ENCODE results near the gene MAP3K21. TPM values are rescaled to one million over a fixed set of nuclear protein-coding genes. Genes with fewer than 3 reads are reported as not detected.
A peak's percentile ranks its signal among the peaks of the same experiment; 100 is the strongest.

MAP3K21 gene
- total and polyA plus RNA-seq, 5 donors from 2014 or later, result 0.13 to 0.30 (median 0.22) TPM; not detected in 1

DNA sequence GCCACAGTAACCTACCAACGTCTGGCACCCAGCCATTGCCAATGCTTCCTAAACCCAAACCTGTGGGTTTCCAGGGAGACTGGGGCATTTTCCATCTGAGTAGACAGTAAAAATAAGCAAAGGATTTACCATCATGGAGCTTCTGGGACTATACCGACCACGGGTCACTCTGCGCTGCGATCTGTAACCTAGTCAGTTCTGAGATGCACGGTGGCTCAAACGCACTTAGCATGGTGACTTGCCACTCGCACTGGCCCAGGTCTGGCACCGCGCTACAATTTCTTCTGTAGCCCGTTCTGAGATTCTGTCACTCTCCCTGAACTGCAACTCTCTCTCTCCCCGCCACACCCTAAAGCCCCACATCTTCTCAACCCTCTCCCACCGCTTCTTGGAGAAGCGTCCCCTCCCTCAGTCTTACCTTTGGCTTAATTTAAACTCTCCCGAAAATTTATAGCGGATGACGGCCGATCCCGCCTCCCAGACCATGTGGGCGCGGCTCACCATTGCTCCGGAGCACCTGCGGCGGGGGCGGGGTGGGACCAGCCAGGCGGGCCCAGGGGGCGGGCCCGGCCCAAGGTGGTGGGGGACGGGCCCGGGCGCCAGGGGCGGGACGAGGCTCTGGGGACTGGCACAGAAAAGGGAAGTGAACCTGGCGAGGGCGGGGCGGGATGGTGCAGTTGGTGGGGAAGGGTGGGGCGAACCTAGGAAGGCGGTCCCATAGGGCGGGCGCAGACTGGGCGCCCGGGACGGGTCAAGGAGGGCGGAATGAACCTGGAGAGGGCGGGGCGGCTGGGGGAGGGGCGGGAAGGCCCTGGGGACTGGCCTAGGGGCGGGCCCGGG is 493 bp upstream of the MAP3K21 start:
- Histone ChIP-seq H3K4me3 (ENCODE audit: low read depth, low read length) (no peak overlapping the region), H3K27ac (ENCODE audit: insufficient read depth, low read length, poor library complexity, severe bottlenecking) (peak overlapping the region; percentile 3)
- peaks cover 28% of the 10 kb centered on the region for H3K27me3 Mint-ChIP-seq

GRCh38 chr1:233328142-233328921 is 808 bp downstream of the MAP3K21 start:
- Mint-ChIP-seq H3K36me3 (no peaks in the 10 kb centered on the region), H3K4me1 (peaks cover 0 to 16% (median 6%) of the 10 kb centered on the region in 4 donors), H3K27me3 (peaks cover 24% of the 10 kb centered on the region), H3K27ac (no peak overlapping the region), H3K9me3 (no peaks in the 10 kb centered on the region), H3K4me3 (peak overlapping the region in 3 of 4 donors; percentile 69 to 84 (median 79))
- Histone ChIP-seq H3K4me1 (ENCODE audit: control insufficient read depth, insufficient read depth, low read length, poor library complexity, severe bottlenecking) (peaks cover 15% of the 10 kb centered on the region), H3K27me3 (ENCODE audit: control insufficient read depth, insufficient read depth, low read length) (peaks cover 9% of the 10 kb centered on the region), H3K4me3 (ENCODE audit: low read depth, low read length) (peak overlapping the region; percentile 47), H3K27ac (ENCODE audit: insufficient read depth, low read length, poor library complexity, severe bottlenecking) (no peak overlapping the region), H3K36me3 (ENCODE audit: control insufficient read depth, insufficient read depth, low read length) (no peaks in the 10 kb centered on the region), H3K9me3 (ENCODE audit: control insufficient read depth in 2 of 2, low read length in 2 of 2) (no peaks in the 10 kb centered on the region)
- DNase-seq (peak; percentile 13 to 39 (median 32)), ATAC-seq (ENCODE audit: low read depth in 2 of 2) (peak; percentile 9 to 11)

More for the DNA sequence above, 493 bp upstream of the MAP3K21 start:
- H3K36me3 ChIP-seq (ENCODE audit: control insufficient read depth, insufficient read depth, low read length), result no peaks in the 10 kb centered on the region
- H3K27me3 ChIP-seq (ENCODE audit: control insufficient read depth, insufficient read depth, low read length), result peaks cover 7% of the 10 kb centered on the region
- ATAC-seq (ENCODE audit: low read depth in 2 of 2) (peak; percentile 88), DNase-seq (peak; percentile 70 to 89 (median 80))
- no peaks in the 10 kb centered on the region for H3K9me3 Mint-ChIP-seq
- H3K4me1 Mint-ChIP-seq, result peaks cover 0 to 16% (median 6%) of the 10 kb centered on the region in 4 donors
- H3K4me1 ChIP-seq (ENCODE audit: control insufficient read depth, insufficient read depth, low read length, poor library complexity, severe bottlenecking), result peaks cover 15% of the 10 kb centered on the region
- H3K9me3 ChIP-seq (ENCODE audit: control insufficient read depth in 2 of 2, low read length in 2 of 2), result no peaks in the 10 kb centered on the region
- peak overlapping the region; percentile 71 to 95 (median 89) for H3K4me3 Mint-ChIP-seq
- peak overlapping the region in 2 of 3 donors; percentile 50 to 86 for H3K27ac Mint-ChIP-seq
- H3K36me3 Mint-ChIP-seq, result no peaks in the 10 kb centered on the region

DNA sequence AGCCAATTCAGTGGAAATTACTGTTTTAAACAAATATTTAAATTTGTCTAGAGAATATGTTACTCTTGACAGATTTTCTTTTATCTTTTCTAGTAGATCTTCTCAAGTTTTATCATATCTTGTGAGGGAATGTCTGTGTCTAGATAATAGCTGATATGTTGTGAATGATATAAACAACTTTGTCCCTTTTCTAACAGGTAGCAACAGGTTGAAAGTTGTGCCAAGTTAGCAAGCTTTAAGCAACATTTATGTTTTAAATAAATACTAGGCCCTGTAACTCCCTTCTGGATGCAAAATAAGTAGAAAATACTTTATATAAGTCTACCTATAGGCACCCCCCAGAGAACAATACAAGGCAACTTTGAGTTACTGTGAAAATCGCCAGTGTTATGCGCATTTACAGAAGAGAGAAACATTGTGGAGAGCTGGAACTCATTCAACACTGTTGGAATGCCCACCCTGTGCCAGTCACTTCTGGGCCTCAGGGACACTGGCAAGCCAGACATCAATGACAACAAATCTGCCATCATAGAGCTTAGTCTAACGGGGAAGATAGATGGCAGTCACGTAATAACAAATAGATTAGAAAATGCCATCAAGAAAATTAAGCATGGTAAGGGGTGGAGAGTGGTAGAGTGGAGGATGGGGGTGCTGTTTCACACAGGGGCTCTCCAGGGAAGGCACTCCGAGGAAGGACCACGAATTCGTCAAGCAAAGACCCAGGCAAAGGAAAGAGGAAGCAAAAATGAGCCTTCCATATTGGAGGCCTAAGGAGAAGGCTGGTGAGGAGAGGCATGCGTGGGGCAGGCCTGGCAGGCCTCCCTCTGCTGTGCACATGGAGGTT is 4.4 kb downstream of the MAP3K21 start:
- no peaks in the 10 kb centered on the region for H3K9me3 ChIP-seq (ENCODE audit: control insufficient read depth in 2 of 2, low read length in 2 of 2)
- H3K27me3 Mint-ChIP-seq, result peaks cover 20% of the 10 kb centered on the region
- ATAC-seq (ENCODE audit: low read depth in 2 of 2), result no peak

GRCh38 chr1:233333086-233333485 is 5.6 kb downstream of the MAP3K21 start:
- peaks cover 9% of the 10 kb centered on the region for H3K4me1 ChIP-seq (ENCODE audit: control insufficient read depth, insufficient read depth, low read length, poor library complexity, severe bottlenecking)
- H3K36me3 Mint-ChIP-seq, result no peaks in the 10 kb centered on the region

More for the DNA sequence above, 4.4 kb downstream of the MAP3K21 start:
- H3K4me3 Mint-ChIP-seq, result no peak overlapping the region
- no peaks in the 10 kb centered on the region for H3K36me3 Mint-ChIP-seq
- H3K4me1 ChIP-seq (ENCODE audit: control insufficient read depth, insufficient read depth, low read length, poor library complexity, severe bottlenecking), result peaks cover 13% of the 10 kb centered on the region
- no peak overlapping the region for H3K4me3 ChIP-seq (ENCODE audit: low read depth, low read length)
- H3K9me3 Mint-ChIP-seq, result no peaks in the 10 kb centered on the region
- peaks cover 0 to 12% (median 1%) of the 10 kb centered on the region in 4 donors for H3K4me1 Mint-ChIP-seq
- DNase-seq, result no peak
- peaks cover 17% of the 10 kb centered on the region for H3K27me3 ChIP-seq (ENCODE audit: control insufficient read depth, insufficient read depth, low read length)
- H3K27ac Mint-ChIP-seq, result no peak overlapping the region
- H3K36me3 ChIP-seq (ENCODE audit: control insufficient read depth, insufficient read depth, low read length), result no peaks in the 10 kb centered on the region
- no peak overlapping the region for H3K27ac ChIP-seq (ENCODE audit: insufficient read depth, low read length, poor library complexity, severe bottlenecking)

GRCh38 chr1:233334092-233334491 is 6.6 kb downstream of the MAP3K21 start:
- H3K36me3 Mint-ChIP-seq, result no peaks in the 10 kb centered on the region
- Histone ChIP-seq H3K4me3 (ENCODE audit: low read depth, low read length) (no peak overlapping the region), H3K27ac (ENCODE audit: insufficient read depth, low read length, poor library complexity, severe bottlenecking) (no peak overlapping the region), H3K36me3 (ENCODE audit: control insufficient read depth, insufficient read depth, low read length) (no peaks in the 10 kb centered on the region), H3K9me3 (ENCODE audit: control insufficient read depth in 2 of 2, low read length in 2 of 2) (no peaks in the 10 kb centered on the region), H3K27me3 (ENCODE audit: control insufficient read depth, insufficient read depth, low read length) (peaks cover 30% of the 10 kb centered on the region), H3K4me1 (ENCODE audit: control insufficient read depth, insufficient read depth, low read length, poor library complexity, severe bottlenecking) (peaks cover 2% of the 10 kb centered on the region)
- peaks cover 35% of the 10 kb centered on the region for H3K27me3 Mint-ChIP-seq
- H3K27ac Mint-ChIP-seq, result no peak overlapping the region
- ATAC-seq (ENCODE audit: low read depth in 2 of 2), result no peak
- DNase-seq, result no peak
- H3K4me3 Mint-ChIP-seq, result no peak overlapping the region
- H3K9me3 Mint-ChIP-seq, result no peaks in the 10 kb centered on the region
- H3K4me1 Mint-ChIP-seq, result peaks cover 0 to 5% (median 0%) of the 10 kb centered on the region in 4 donors

More at GRCh38 chr1:233333086-233333485, 5.6 kb downstream of the MAP3K21 start:
- peaks cover 29% of the 10 kb centered on the region for H3K27me3 Mint-ChIP-seq
- no peak for DNase-seq
- H3K27ac Mint-ChIP-seq, result no peak overlapping the region
- H3K4me3 Mint-ChIP-seq, result no peak overlapping the region
- no peaks in the 10 kb centered on the region for H3K9me3 Mint-ChIP-seq
- Histone ChIP-seq H3K27ac (ENCODE audit: insufficient read depth, low read length, poor library complexity, severe bottlenecking) (no peak overlapping the region), H3K36me3 (ENCODE audit: control insufficient read depth, insufficient read depth, low read length) (no peaks in the 10 kb centered on the region), H3K27me3 (ENCODE audit: control insufficient read depth, insufficient read depth, low read length) (peaks cover 23% of the 10 kb centered on the region), H3K9me3 (ENCODE audit: control insufficient read depth in 2 of 2, low read length in 2 of 2) (no peaks in the 10 kb centered on the region), H3K4me3 (ENCODE audit: low read depth, low read length) (no peak overlapping the region)
- ATAC-seq (ENCODE audit: low read depth in 2 of 2), result no peak
- peaks cover 0 to 11% (median 0%) of the 10 kb centered on the region in 4 donors for H3K4me1 Mint-ChIP-seq

DNA sequence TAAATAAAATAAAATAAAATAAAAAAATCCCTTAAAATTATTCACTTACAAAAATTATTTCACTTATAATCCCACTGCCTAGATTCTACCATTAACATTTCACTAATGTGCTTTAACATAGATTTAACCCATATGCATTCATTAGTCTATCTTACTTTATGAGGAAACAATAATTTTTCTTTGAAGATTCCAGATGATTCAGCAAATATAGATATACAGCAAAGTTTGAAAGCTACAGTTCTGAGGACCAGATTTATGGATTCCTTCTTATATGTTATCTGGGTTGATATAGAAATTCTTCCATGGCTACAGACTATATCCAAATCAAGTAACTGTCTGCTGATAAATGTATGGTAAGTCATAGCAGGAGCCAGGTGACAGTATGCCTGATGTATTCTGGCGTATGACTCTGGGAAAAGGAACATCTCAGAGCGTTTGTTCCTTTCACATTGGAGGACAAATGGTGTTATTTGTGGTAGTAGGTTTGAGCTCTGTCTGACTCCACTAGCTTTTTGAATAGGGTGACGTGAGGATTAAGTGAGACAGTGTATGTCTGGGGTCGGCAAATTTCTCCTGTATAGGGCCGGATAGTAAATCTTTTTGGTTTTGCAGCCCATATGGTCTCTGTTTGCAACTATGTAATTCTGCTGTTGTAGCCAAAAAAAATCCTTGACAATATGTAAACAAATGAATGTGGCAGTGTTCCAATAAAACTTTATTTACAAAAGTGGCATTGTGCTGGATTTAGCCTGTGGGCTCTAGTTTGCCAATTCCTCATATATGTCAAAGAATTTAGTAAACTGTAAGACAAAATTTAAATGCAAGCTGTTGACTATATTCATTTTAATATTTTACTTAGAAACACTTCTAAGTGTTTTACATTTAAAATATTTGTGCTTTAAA is 9.3 kb downstream of the MAP3K21 start:
- Mint-ChIP-seq H3K27ac (no peak overlapping the region), H3K36me3 (no peaks in the 10 kb centered on the region), H3K27me3 (peaks cover 47% of the 10 kb centered on the region), H3K9me3 (no peaks in the 10 kb centered on the region), H3K4me3 (no peak overlapping the region), H3K4me1 (no peaks in the 10 kb centered on the region)
- Histone ChIP-seq H3K36me3 (ENCODE audit: control insufficient read depth, insufficient read depth, low read length) (no peaks in the 10 kb centered on the region), H3K4me1 (ENCODE audit: control insufficient read depth, insufficient read depth, low read length, poor library complexity, severe bottlenecking) (no peaks in the 10 kb centered on the region), H3K9me3 (ENCODE audit: control insufficient read depth in 2 of 2, low read length in 2 of 2) (no peaks in the 10 kb centered on the region), H3K4me3 (ENCODE audit: low read depth, low read length) (no peak overlapping the region), H3K27me3 (ENCODE audit: control insufficient read depth, insufficient read depth, low read length) (peaks cover 25% of the 10 kb centered on the region), H3K27ac (ENCODE audit: insufficient read depth, low read length, poor library complexity, severe bottlenecking) (no peak overlapping the region)
- DNase-seq (no peak), ATAC-seq (ENCODE audit: low read depth in 2 of 2) (no peak)
